PC-3 (cell line): ENCODE data around the gene ACKR3. TPM values are rescaled to one million over a fixed set of nuclear protein-coding genes. Genes with fewer than 3 reads are reported as not detected.

Experiments used
- ATAC-seq: fragments of 200-7000 bp; cut with Tn5 transposase; 2 replicates; pipeline ENCODE4 v1.9.1; 2020; ENCODE audit warnings: mild to moderate bottlenecking, moderate library complexity
- BruUV-seq: library from RNA; stranded (reverse); fragments of 400-500 nt; replicated peaks from 2 replicates; lab custom pipeline; 2021; lab: Mats Ljungman, UMichigan
- CTCF ChIA-PET: fragments of 300-600 bp; sonication (Branson Sonifier 250); formaldehyde crosslinking; loops from one replicate; lab custom pipeline; 2022; ENCODE audit warnings: antibody characterized with exemption; lab: Charles Lee
- POLR2A ChIA-PET: fragments of 300-600 bp; sonication (Branson Sonifier 250); formaldehyde crosslinking; loops from one replicate; lab custom pipeline; 2022; ENCODE audit warnings: antibody characterized with exemption; ENCODE audit not compliant: unreplicated experiment; lab: Charles Lee
- DNase-seq: peaks from one replicate; pipeline ENCODE4 v3.0.0-alpha.2; 2015
- H2AFZ ChIP-seq: fragments of 300-600 bp; sonication (generic); 2 replicates; pipeline ENCODE4 v1.6.0; 2016; ENCODE audit warnings: antibody characterized with exemption, low read length
- H3F3A ChIP-seq: fragments of 300-600 bp; sonication (generic); one replicate; pipeline ENCODE4 v1.6.0; 2017; ENCODE audit warnings: antibody characterized with exemption, low read length, control low read depth, mild to moderate bottlenecking; ENCODE audit not compliant: unreplicated experiment
- H3K27ac ChIP-seq: fragments of 300-600 bp; sonication (generic); 2 replicates; pipeline ENCODE4 v1.5.1; 2016; ENCODE audit warnings: mild to moderate bottlenecking, low read length
- H3K27me3 ChIP-seq: fragments of 300-600 bp; sonication (generic); 2 replicates; pipeline ENCODE4 v1.6.1; 2016; ENCODE audit warnings: low read length, mixed read lengths
- H3K36me3 ChIP-seq: fragments of 300-600 bp; sonication (generic); 2 replicates; pipeline ENCODE4 v1.6.1; 2016; ENCODE audit warnings: low read depth, mixed run types, low read length, mixed read lengths
- H3K4me1 ChIP-seq: fragments of 300-600 bp; sonication (generic); 2 replicates; pipeline ENCODE4 v1.5.1; 2016; ENCODE audit warnings: low read length; ENCODE audit not compliant: insufficient read depth
- H3K4me2 ChIP-seq: fragments of 300-600 bp; sonication (generic); 2 replicates; pipeline ENCODE4 v1.6.0; 2016; ENCODE audit warnings: low read length
- H3K4me3 ChIP-seq: fragments of 300-600 bp; sonication (generic); 2 replicates; pipeline ENCODE4 v1.5.1; 2016; ENCODE audit warnings: mild to moderate bottlenecking, low read length, mixed read lengths
- H3K79me2 ChIP-seq: fragments of 300-600 bp; sonication (generic); 2 replicates; pipeline ENCODE4 v1.6.1; 2017; ENCODE audit warnings: low read length, mixed read lengths
- H3K9ac ChIP-seq: fragments of 300-600 bp; sonication (generic); 2 replicates; pipeline ENCODE4 v1.6.0; 2016; ENCODE audit warnings: mild to moderate bottlenecking, low read length
- H3K9me2 ChIP-seq: fragments of 300-600 bp; sonication (generic); replicated peaks from 2 replicates; pipeline ENCODE4 v1.6.1; 2016; ENCODE audit warnings: mixed run types, low read length, mixed read lengths
- H3K9me3 ChIP-seq: fragments of 300-600 bp; sonication (generic); 2 replicates; pipeline ENCODE4 v1.6.1; 2016; ENCODE audit warnings: low read length, mixed read lengths
- H4K20me1 ChIP-seq: fragments of 300-600 bp; sonication (generic); 2 replicates; pipeline ENCODE4 v1.6.1; 2016; ENCODE audit warnings: low read length, mixed read lengths
- CTCF ChIP-seq: fragments of 300-600 bp; sonication (generic); conservative IDR thresholded peaks from 2 replicates; pipeline ENCODE4 v1.5.1; 2017; ENCODE audit warnings: antibody characterized with exemption, low read depth, mild to moderate bottlenecking, low read length
- EZH2 ChIP-seq: fragments of 300-600 bp; sonication (generic); IDR thresholded peaks from one replicate; pipeline ENCODE4 v1.6.1; 2017; ENCODE audit warnings: antibody characterized with exemption, mild to moderate bottlenecking, low read length; ENCODE audit not compliant: unreplicated experiment
- EZH2phosphoT487 ChIP-seq: fragments of 300-600 bp; sonication (generic); IDR thresholded peaks from 2 replicates; pipeline ENCODE4 v1.6.1; 2018; ENCODE audit warnings: mild to moderate bottlenecking, antibody characterized with exemption, low read length, borderline replicate concordance
- intact Hi-C: fragments of 100-400 bp; cut with micrococcal nuclease; formaldehyde crosslinking; loops from 2 replicates; pipeline ENCODE4 v1.9.0; 2023
- total RNA-seq: library from RNA; depleted of rRNA; stranded (reverse); fragments of >200 nt; gene quantifications from 2 replicates; pipeline ENCODE4 v1.2.3, GENCODE V29; 2014

ACKR3 gene
- total RNA-seq, 1 experiment from 2014 or later: 3.1 TPM

- Histone ChIP-seq H2AFZ (no peak overlapping the region), H3K4me1 (no peaks in the 10 kb centered on the region), H3K36me3 (no peaks in the 10 kb centered on the region), H3K9me3 (no peaks in the 10 kb centered on the region), H4K20me1 (no peaks in the 10 kb centered on the region), H3K27ac (no peak overlapping the region), H3K9me2 (no peaks in the 10 kb centered on the region), H3K4me2 (no peak overlapping the region), H3K9ac (no peak overlapping the region), H3K79me2 (no peaks in the 10 kb centered on the region), H3F3A (no peaks in the 10 kb centered on the region), H3K27me3 (no peaks in the 10 kb centered on the region), H3K4me3 (no peak overlapping the region)
- ATAC-seq: peak; percentile 38; the same call in 1 of the 2 replicates
- intact Hi-C loops: no loop called here
- ChIA-PET POLR2A (no interaction called here), CTCF (interaction anchor here (1.0 kb wide), 1 partner anchor 97 kb away, joined by 4 read pairs; no protein-coding TSS in a partner anchor)
- TF ChIP-seq CTCF (peak; percentile 81), EZH2 (no peak), EZH2phosphoT487 (no peak)
- peak; percentile 69 for DNase-seq
- BruUV-seq: no TSS peak
These were observed 7.2 kb upstream of the ACKR3 start for GRCh38 chr2:236562434-236562833.

GRCh38 chr2:236563953-236564352 lies 5.7 kb upstream of the ACKR3 start:
- ChIA-PET POLR2A (no interaction called here), CTCF (no interaction called here)
- H3K27me3 ChIP-seq: no peaks in the 10 kb centered on the region
- TF ChIP-seq EZH2phosphoT487 (no peak), EZH2 (no peak), CTCF (no peak)
- H3K9me3 ChIP-seq: no peaks in the 10 kb centered on the region
- H3K79me2 ChIP-seq: no peaks in the 10 kb centered on the region
- no peak overlapping the region for H3K27ac ChIP-seq
- H2AFZ ChIP-seq: no peak overlapping the region
- H3K4me1 ChIP-seq: peaks cover under 1% of the 10 kb centered on the region; the same call in 1 of the 2 replicates
- H3K36me3 ChIP-seq: no peaks in the 10 kb centered on the region
- H3K9ac ChIP-seq: no peak overlapping the region
- H3K4me3 ChIP-seq: no peak overlapping the region
- DNase-seq: no peak
- no peaks in the 10 kb centered on the region for H4K20me1 ChIP-seq
- H3F3A ChIP-seq: no peaks in the 10 kb centered on the region
- H3K4me2 ChIP-seq: no peak overlapping the region
- BruUV-seq: no TSS peak
- intact Hi-C loops: no loop called here
- ATAC-seq: no peak
- no peaks in the 10 kb centered on the region for H3K9me2 ChIP-seq

- no peak for ATAC-seq
- POLR2A ChIA-PET: no interaction called here
- BruUV-seq: no TSS peak
- intact Hi-C loops: loop anchor here (5.0 kb wide), 1 partner anchor 53 kb away; no protein-coding TSS in a partner anchor
- Histone ChIP-seq H3K4me2 (no peak overlapping the region), H3K27ac (no peak overlapping the region), H3K9me3 (no peaks in the 10 kb centered on the region), H3K79me2 (no peaks in the 10 kb centered on the region), H3K27me3 (no peaks in the 10 kb centered on the region), H3K36me3 (no peaks in the 10 kb centered on the region), H4K20me1 (no peaks in the 10 kb centered on the region), H3K9me2 (no peaks in the 10 kb centered on the region), H2AFZ (no peak overlapping the region), H3K9ac (no peak overlapping the region), H3F3A (no peaks in the 10 kb centered on the region), H3K4me3 (no peak overlapping the region), H3K4me1 (peaks cover 9% of the 10 kb centered on the region; the same call in 1 of the 2 replicates)
- no peak for DNase-seq
- CTCF ChIA-PET: no interaction called here
- TF ChIP-seq EZH2 (no peak), CTCF (no peak), EZH2phosphoT487 (no peak)
These were observed 4.4 kb upstream of the ACKR3 start for GRCh38 chr2:236565212-236565611.
